K562 (cell line): ENCODE measurements around the gene DLGAP1. TPM values are rescaled to one million over a fixed set of nuclear protein-coding genes. Genes with fewer than 3 reads are reported as not detected.

Source experiments
- ATAC-seq: fragments of 200-7000 bp; cut with Tn5 transposase; 3 replicates; pipeline ENCODE4 v1.9.1; 2020; ENCODE audit warnings: moderate library complexity
- BruUV-seq: library from RNA; stranded (reverse); fragments of 400-500 nt; replicated peaks from 2 replicates; lab custom pipeline; 2021; lab: Mats Ljungman, UMichigan
- CTCF ChIA-PET: fragments of 300-600 bp; formaldehyde crosslinking; extraction: SDS; loops from one replicate; lab custom pipeline; 2021; ENCODE audit warnings: low intra/inter-chr PET ratio; lab: Yijun Ruan, JAX
- POLR2A ChIA-PET: fragments of 300-600, 350-650 bp; sonication (Branson Sonifier 250); formaldehyde crosslinking; extraction: SDS; loops from one replicate; lab custom pipeline; 2021; ENCODE audit warnings: antibody characterized with exemption, inconsistent platforms; lab: Yijun Ruan, JAX
- DNase-seq, 4 experiments: peaks; one replicate each; pipeline versions ENCODE4 v3.0.0 to v3.0.0-alpha.2; 2011 to 2018; ENCODE audit warnings: low spot score in 3 of 4, mixed read lengths in 3 of 4; ENCODE audit errors: extremely low read depth in 1 of 4
- FAIRE-seq: peaks from 2 replicates; lab custom pipeline; 2011; peaks lifted over from hg19 to GRCh38; lab: Jason Lieb, UNC
- H2AFZ ChIP-seq: 2 replicates; pipeline ENCODE4 v1.6.0; 2011; ENCODE audit warnings: low read depth, low read length, control low read depth, inconsistent platforms
- H3K27ac ChIP-seq: fragments of 200-600 bp; 3 replicates; pipeline ENCODE4 v1.8.0; 2011; ENCODE audit warnings: low read depth, mild to moderate bottlenecking, control low read depth, inconsistent platforms, low read length, moderate library complexity, mixed read lengths; ENCODE audit errors: extremely low read depth
- H3K27me3 ChIP-seq, 2 experiments: fragments of 300-600 bp in 1 of 2; 2 replicates in 1 of 2; 3 replicates in 1 of 2; pipeline versions ENCODE4 v1.6.0 to v1.8.0; 2011; ENCODE audit warnings: inconsistent platforms in 2 of 2, low read length in 2 of 2, mild to moderate bottlenecking in 1 of 2, mixed read lengths in 1 of 2, moderate library complexity in 1 of 2; ENCODE audit not compliant: control insufficient read depth in 2 of 2, insufficient read depth in 2 of 2
- H3K36me3 ChIP-seq: fragments of 300-600 bp; 3 replicates; pipeline ENCODE4 v1.8.0; 2011; ENCODE audit warnings: mild to moderate bottlenecking, low read length, inconsistent platforms; ENCODE audit not compliant: control insufficient read depth, insufficient read depth
- H3K4me1 ChIP-seq, 2 experiments: fragments of 200-600 bp in 1 of 2; replicated peaks in 1 of 2; 2 replicates in 1 of 2; 3 replicates in 1 of 2; pipeline versions ENCODE4 v1.5.1 to v1.8.0; 2011; ENCODE audit warnings: inconsistent platforms in 2 of 2, low read length in 2 of 2, mild to moderate bottlenecking in 1 of 2, mixed read lengths in 1 of 2, moderate library complexity in 1 of 2; ENCODE audit not compliant: control insufficient read depth in 2 of 2, insufficient read depth in 2 of 2
- H3K4me2 ChIP-seq: 2 replicates; pipeline ENCODE4 v1.6.1; 2011; ENCODE audit warnings: low read length, control low read depth, inconsistent platforms, mixed read lengths; ENCODE audit not compliant: insufficient read depth
- H3K4me3 ChIP-seq: fragments of 200-600 bp; sonication (generic), shearing (Covaris generic); 2 replicates; pipeline ENCODE4 v1.5.1; 2016; ENCODE audit warnings: control low read depth, inconsistent platforms
- H3K79me2 ChIP-seq: fragments of 200-600 bp; 3 replicates; pipeline ENCODE4 v1.8.0; 2011; ENCODE audit warnings: low read length, inconsistent platforms; ENCODE audit not compliant: control insufficient read depth, insufficient read depth
- H3K9ac ChIP-seq, 2 experiments: 2 replicates each; pipeline versions ENCODE4 v1.6.0 to v1.6.1; 2011; ENCODE audit warnings: low read depth in 2 of 2, low read length in 2 of 2, control low read depth in 1 of 2, inconsistent platforms in 1 of 2, mild to moderate bottlenecking in 1 of 2, mixed read lengths in 1 of 2; ENCODE audit not compliant: insufficient read depth in 1 of 2
- H3K9me1 ChIP-seq: one replicate; pipeline ENCODE4 v1.6.0; 2011; ENCODE audit warnings: inconsistent platforms, mild to moderate bottlenecking, low read length, moderate library complexity; ENCODE audit not compliant: control insufficient read depth, insufficient read depth
- H3K9me3 ChIP-seq: replicated peaks from 2 replicates; pipeline ENCODE4 v1.5.1; 2011; ENCODE audit warnings: low read depth, low read length, inconsistent platforms; ENCODE audit not compliant: control insufficient read depth, insufficient read depth
- H4K20me1 ChIP-seq: replicated peaks from 2 replicates; pipeline ENCODE4 v1.6.1; 2011; ENCODE audit warnings: low read length, inconsistent platforms, mixed read lengths; ENCODE audit not compliant: control insufficient read depth, insufficient read depth
- ATF4 ChIP-seq: fragments of 450-650 bp; formaldehyde crosslinking; IDR thresholded peaks from 2 replicates; pipeline ENCODE4 v1.4.0; 2022; ENCODE audit warnings: mild to moderate bottlenecking, moderate library complexity
- CCAR2 ChIP-seq: fragments of 200-400 bp; formaldehyde crosslinking; IDR thresholded peaks from 2 replicates; pipeline ENCODE4 v1.6.1; 2017; ENCODE audit warnings: mild to moderate bottlenecking, low read depth, low read length
- DNMT1 ChIP-seq: fragments of 450-650 bp; IDR thresholded peaks from 2 replicates; pipeline ENCODE4 v1.6.1; 2016; ENCODE audit warnings: antibody characterized with exemption, mild to moderate bottlenecking
- FOXP4 ChIP-seq: sonication (generic); formaldehyde crosslinking; IDR thresholded peaks from 2 replicates; pipeline ENCODE4 v1.8.0; 2022; ENCODE audit warnings: mild to moderate bottlenecking, missing genetic modification reagents, borderline replicate concordance
- GATAD2A ChIP-seq: fragments of 450-650 bp; IDR thresholded peaks from 2 replicates; pipeline ENCODE4 v1.6.1; 2017
- HBP1 ChIP-seq: fragments of 450-650 bp; formaldehyde crosslinking; IDR thresholded peaks from 2 replicates; pipeline ENCODE4 v1.4.0; 2022; ENCODE audit warnings: missing genetic modification characterization
- HES1 ChIP-seq: fragments of 450-650 bp; IDR thresholded peaks from 2 replicates; pipeline ENCODE4 v1.6.1; 2016; ENCODE audit warnings: low read depth, mild to moderate bottlenecking, moderate library complexity
- MCM3 ChIP-seq: fragments of 450-650 bp; IDR thresholded peaks from 2 replicates; pipeline ENCODE4 v1.6.1; 2016
- NELFE ChIP-seq: IDR thresholded peaks from 2 replicates; pipeline ENCODE4 v1.6.1; 2011; ENCODE audit warnings: mild to moderate bottlenecking; ENCODE audit not compliant: insufficient read depth, insufficient read length
- POLR2H ChIP-seq: IDR thresholded peaks from 2 replicates; pipeline ENCODE4 v1.6.1; 2016; ENCODE audit warnings: missing genetic modification characterization, low read depth, mild to moderate bottlenecking, control low read depth, missing compliant biosample characterization, moderate library complexity
- STAG1 ChIP-seq: sonication (generic); formaldehyde crosslinking; IDR thresholded peaks from 2 replicates; pipeline ENCODE4 v1.5.0; 2020; ENCODE audit warnings: missing genetic modification reagents, borderline replicate concordance
- WGBS: fragments of 100-300 bp; shearing (Covaris generic); methylation state at CpG from one replicate; pipeline ENCODE4 v1.1.6; 2016; ENCODE audit warnings: low coverage, mixed read lengths; ENCODE audit not compliant: insufficient coverage; ENCODE audit errors: missing lambda C conversion rate; 5-methylcytosine and 5-hydroxymethylcytosine counted together
- in situ Hi-C: fragments of 300-500 bp; cut with MboI; formaldehyde crosslinking; loops from 4 replicates; pipeline ENCODE4 v1.15.0; 2018; ENCODE audit warnings: inconsistent platforms, mixed read lengths
- intact Hi-C: fragments of 100-400 bp; cut with micrococcal nuclease; formaldehyde crosslinking; loops from 2 replicates; pipeline ENCODE4 v1.14.2; 2022
- polyA plus RNA-seq, 8 experiments: library from polyadenylated mRNA; depleted of rRNA in 4 of 8; stranded (reverse) in 5 of 8; unstranded in 3 of 8; fragments of >200 nt; fragmentation: Nextera tagmentation in 2 of 8; fragmentation: Illumina TruSeq in 1 of 8; extraction: Ambion mirVana in 2 of 8; extraction: Trizol in 1 of 8; gene quantifications; 2 replicates each; pipeline versions ENCODE4 v1.2.1 to v1.2.3, GENCODE V29; 2011 to 2014; ENCODE audit warnings: inconsistent platforms in 1 of 8, missing spikeins in 1 of 8
- total RNA-seq, 7 experiments: library from RNA; depleted of rRNA in 6 of 7; stranded (reverse); fragments of >200 nt in 6 of 7; fragmentation: Illumina TruSeq in 2 of 7; extraction: Trizol in 2 of 7; gene quantifications; 2 replicates each; pipeline versions ENCODE4 v1.2.1 to v1.2.3, GENCODE V29; 2011 to 2021; ENCODE audit warnings: low replicate concordance in 1 of 7
- TF ChIP-seq, protein P1 (sequence below): IDR thresholded peaks from 2 replicates; pipeline ENCODE4 v1.6.1; 2011; ENCODE audit not compliant: insufficient read length; ENCODE audit errors: extremely low read depth
- TF ChIP-seq, protein P2 (sequence below), 2 experiments: fragments of 450-650 bp; IDR thresholded peaks; 2 replicates each; pipeline ENCODE4 v1.6.1; 2018; ENCODE audit warnings: mild to moderate bottlenecking in 2 of 2, low read depth in 1 of 2; ENCODE audit not compliant: partially characterized antibody in 2 of 2

The DLGAP1 gene
- total and polyA plus RNA-seq, 9 of the 15 experiments (the other 6 are each of a cell fraction or from before 2014, with no cell fraction given): 0.04 to 0.22 (median 0.08) TPM

GRCh38 chr18:3583873-3584247 lies 871.2 kb downstream of the DLGAP1 start:
- H3K79me2 ChIP-seq: no peaks in the 10 kb centered on the region
- H2AFZ ChIP-seq: no peak overlapping the region
- H4K20me1 ChIP-seq: no peaks in the 10 kb centered on the region
- H3K4me1 ChIP-seq: peaks cover 30 to 37% of the 10 kb centered on the region in 2 experiments
- FAIRE-seq (no peak), ATAC-seq (no peak), DNase-seq (no peak)
- no peaks in the 10 kb centered on the region for H3K27me3 ChIP-seq
- intact Hi-C loops: loop anchor here (2.0 kb wide), 1 partner anchor 57 kb away; no protein-coding TSS in a partner anchor
- POLR2A ChIA-PET: interaction anchor here (0.6 to 0.8 kb wide), 2 partner anchors 10 to 72 kb away, joined by 4 to 5 read pairs; no protein-coding TSS in a partner anchor
- H3K4me3 ChIP-seq: no peak overlapping the region
- H3K9me3 ChIP-seq: no peaks in the 10 kb centered on the region
- no TSS peak for BruUV-seq
- WGBS: 82% methylated on average over 7 of the region's 7 CpGs
- H3K4me2 ChIP-seq: no peak overlapping the region
- H3K9ac ChIP-seq: no peak overlapping the region
- CTCF ChIA-PET: no interaction called here
- no peaks in the 10 kb centered on the region for H3K36me3 ChIP-seq
- H3K9me1 ChIP-seq: no peaks in the 10 kb centered on the region
- H3K27ac ChIP-seq: no peak overlapping the region
- in situ Hi-C loops: no loop called here
- TF ChIP-seq HBP1 (CRISPR knock-in tag) (no peak), CCAR2 (no peak), STAG1 (CRISPR knock-in tag) (no peak), MCM3 (no peak), HES1 (no peak), POLR2H (tag) (no peak), DNMT1 (no peak), NELFE (no peak), GATAD2A (no peak), FOXP4 (CRISPR knock-in tag) (no peak), ATF4 (CRISPR knock-in tag) (no peak)
- TF ChIP-seq, protein P1, sequence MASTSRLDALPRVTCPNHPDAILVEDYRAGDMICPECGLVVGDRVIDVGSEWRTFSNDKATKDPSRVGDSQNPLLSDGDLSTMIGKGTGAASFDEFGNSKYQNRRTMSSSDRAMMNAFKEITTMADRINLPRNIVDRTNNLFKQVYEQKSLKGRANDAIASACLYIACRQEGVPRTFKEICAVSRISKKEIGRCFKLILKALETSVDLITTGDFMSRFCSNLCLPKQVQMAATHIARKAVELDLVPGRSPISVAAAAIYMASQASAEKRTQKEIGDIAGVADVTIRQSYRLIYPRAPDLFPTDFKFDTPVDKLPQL: no peak
- TF ChIP-seq, protein P2, sequence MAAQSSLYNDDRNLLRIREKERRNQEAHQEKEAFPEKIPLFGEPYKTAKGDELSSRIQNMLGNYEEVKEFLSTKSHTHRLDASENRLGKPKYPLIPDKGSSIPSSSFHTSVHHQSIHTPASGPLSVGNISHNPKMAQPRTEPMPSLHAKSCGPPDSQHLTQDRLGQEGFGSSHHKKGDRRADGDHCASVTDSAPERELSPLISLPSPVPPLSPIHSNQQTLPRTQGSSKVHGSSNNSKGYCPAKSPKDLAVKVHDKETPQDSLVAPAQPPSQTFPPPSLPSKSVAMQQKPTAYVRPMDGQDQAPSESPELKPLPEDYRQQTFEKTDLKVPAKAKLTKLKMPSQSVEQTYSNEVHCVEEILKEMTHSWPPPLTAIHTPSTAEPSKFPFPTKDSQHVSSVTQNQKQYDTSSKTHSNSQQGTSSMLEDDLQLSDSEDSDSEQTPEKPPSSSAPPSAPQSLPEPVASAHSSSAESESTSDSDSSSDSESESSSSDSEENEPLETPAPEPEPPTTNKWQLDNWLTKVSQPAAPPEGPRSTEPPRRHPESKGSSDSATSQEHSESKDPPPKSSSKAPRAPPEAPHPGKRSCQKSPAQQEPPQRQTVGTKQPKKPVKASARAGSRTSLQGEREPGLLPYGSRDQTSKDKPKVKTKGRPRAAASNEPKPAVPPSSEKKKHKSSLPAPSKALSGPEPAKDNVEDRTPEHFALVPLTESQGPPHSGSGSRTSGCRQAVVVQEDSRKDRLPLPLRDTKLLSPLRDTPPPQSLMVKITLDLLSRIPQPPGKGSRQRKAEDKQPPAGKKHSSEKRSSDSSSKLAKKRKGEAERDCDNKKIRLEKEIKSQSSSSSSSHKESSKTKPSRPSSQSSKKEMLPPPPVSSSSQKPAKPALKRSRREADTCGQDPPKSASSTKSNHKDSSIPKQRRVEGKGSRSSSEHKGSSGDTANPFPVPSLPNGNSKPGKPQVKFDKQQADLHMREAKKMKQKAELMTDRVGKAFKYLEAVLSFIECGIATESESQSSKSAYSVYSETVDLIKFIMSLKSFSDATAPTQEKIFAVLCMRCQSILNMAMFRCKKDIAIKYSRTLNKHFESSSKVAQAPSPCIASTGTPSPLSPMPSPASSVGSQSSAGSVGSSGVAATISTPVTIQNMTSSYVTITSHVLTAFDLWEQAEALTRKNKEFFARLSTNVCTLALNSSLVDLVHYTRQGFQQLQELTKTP (IDR thresholded peaks at IDR 0.05; ENCODE audit: low read depth in 1 of 2, partially characterized antibody in 2 of 2): no peak
